ENCODE measurements around the gene SQSTM1. TPM values are rescaled to one million over a fixed set of nuclear protein-coding genes. Genes with fewer than 3 reads are reported as not detected.

Gene SQSTM1
- total RNA-seq, 1 experiment from 2014 or later = 105 TPM

DNA sequence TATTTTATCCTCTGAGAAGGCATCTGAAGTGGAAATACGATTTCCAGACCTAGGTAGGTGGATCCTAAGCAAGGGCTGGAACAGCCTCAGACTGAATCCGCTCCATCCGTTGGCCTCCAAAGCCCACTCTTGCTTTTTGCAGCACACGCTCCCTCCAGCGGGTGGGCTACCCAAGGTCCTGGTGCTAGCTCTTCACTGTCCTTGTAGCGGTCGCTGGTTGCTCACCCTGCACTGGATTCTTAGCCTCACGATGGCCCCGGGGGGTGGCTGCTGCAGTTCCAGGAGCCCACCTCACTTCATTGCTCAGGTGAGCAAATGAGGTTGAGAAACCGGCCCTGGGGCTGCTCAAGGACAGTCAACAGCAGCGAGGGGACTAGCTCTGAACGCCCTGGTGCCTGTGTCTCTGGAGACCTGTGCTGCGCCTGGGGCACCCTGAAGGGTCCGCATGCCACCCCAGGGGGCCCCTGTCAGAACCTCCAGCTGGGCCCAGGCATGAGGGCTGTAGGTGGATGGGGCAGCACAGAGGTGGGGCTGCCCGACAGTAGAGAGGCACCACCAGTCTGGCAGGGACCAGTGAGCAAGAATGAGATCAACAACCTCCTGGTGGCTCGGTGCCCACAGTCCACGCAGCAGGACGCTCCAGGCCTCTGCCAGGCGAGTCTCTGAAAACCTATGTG lies 18.4 kb upstream of the SQSTM1 start:
- Histone ChIP-seq H3K4me3 (ENCODE audit: low read depth, low read length, poor library complexity, severe bottlenecking) (no peak overlapping the region), H3K27ac (ENCODE audit: low read depth, low read length, poor library complexity, severe bottlenecking) (no peak overlapping the region), H3K9me3 (ENCODE audit: low read depth, low read length, poor library complexity, severe bottlenecking) (no peaks in the 10 kb centered on the region), H3K4me1 (ENCODE audit: insufficient read depth, low read length, poor library complexity, severe bottlenecking) (peaks cover 28% of the 10 kb centered on the region), H3K36me3 (ENCODE audit: insufficient read depth, low read length, poor library complexity, severe bottlenecking) (peaks cover 11% of the 10 kb centered on the region), H3K27me3 (replicated peaks; ENCODE audit: insufficient read depth, low read depth, low read length, poor library complexity) (no peaks in the 10 kb centered on the region)
- POLR2A ChIA-PET (ENCODE audit: low non-redundant PET) = no interaction called here
- TF ChIP-seq CTCF (conservative IDR thresholded peaks at IDR 0.05; ENCODE audit: low read depth, low read length) (no peak), EZH2 (IDR thresholded peaks at IDR 0.05; ENCODE audit: borderline replicate concordance, low read depth, low read length, poor library complexity, severe bottlenecking) (no peak)
- CTCF ChIA-PET = interaction anchor here (0.5 to 1.2 kb wide), 3 partner anchors 40 to 1350 kb away, joined by 3 to 5 read pairs (median 5); no protein-coding TSS in a partner anchor
- intact Hi-C loops (cut with micrococcal nuclease; ENCODE audit: unreplicated experiment) = loop anchor here (5.0 kb wide), 3 partner anchors 55 to 290 kb away; partner anchors contain the start of genes MRNIP and TBC1D9B
- BruUV-seq (replicated peaks) = no TSS peak
- no peak for DNase-seq (ENCODE audit: low spot score)

DNA sequence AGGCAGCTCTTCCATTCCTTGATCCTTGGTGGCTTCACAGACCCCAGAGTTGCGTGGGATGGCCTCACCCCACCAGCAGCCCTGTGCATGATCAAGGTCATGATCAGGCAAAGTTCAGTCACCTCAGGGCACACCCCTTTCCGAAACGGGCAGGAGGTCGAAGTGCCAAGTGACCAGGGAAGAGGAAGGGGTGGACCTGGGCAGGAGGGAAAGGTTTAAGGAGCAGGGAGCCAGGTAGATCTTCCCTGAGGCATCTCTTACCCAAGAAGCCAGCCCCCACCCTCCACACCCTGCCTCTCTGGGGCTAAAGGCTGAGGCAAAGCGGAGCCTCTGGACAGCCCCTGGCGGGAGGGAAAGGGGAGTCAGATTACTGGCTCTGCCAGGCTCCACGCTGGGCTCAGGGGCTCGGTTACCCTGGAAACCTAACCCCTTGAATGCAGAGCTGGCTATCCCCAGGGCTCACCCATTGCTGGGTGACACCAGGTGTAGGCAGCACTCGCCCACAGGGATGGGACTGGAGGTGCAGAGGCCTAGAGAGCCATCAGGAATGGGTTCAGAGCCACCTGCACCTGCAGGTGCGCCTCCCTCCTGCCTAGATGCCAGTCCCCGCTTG lies 17.6 kb upstream of the SQSTM1 start:
- Histone ChIP-seq H3K9me3 (ENCODE audit: low read depth, low read length, poor library complexity, severe bottlenecking) (no peaks in the 10 kb centered on the region), H3K27me3 (replicated peaks; ENCODE audit: insufficient read depth, low read depth, low read length, poor library complexity) (no peaks in the 10 kb centered on the region), H3K36me3 (ENCODE audit: insufficient read depth, low read length, poor library complexity, severe bottlenecking) (peaks cover 9% of the 10 kb centered on the region), H3K4me3 (ENCODE audit: low read depth, low read length, poor library complexity, severe bottlenecking) (no peak overlapping the region), H3K4me1 (ENCODE audit: insufficient read depth, low read length, poor library complexity, severe bottlenecking) (peaks cover 28% of the 10 kb centered on the region), H3K27ac (ENCODE audit: low read depth, low read length, poor library complexity, severe bottlenecking) (no peak overlapping the region)
- no TSS peak for BruUV-seq (replicated peaks)
- intact Hi-C loops (cut with micrococcal nuclease; ENCODE audit: unreplicated experiment) = loop anchor here (5.0 kb wide), 3 partner anchors 54 to 289 kb away; partner anchors contain the start of genes MRNIP and TBC1D9B
- DNase-seq (ENCODE audit: low spot score) = no peak
- ChIA-PET CTCF (no interaction called here), POLR2A (ENCODE audit: low non-redundant PET) (no interaction called here)
- TF ChIP-seq EZH2 (IDR thresholded peaks at IDR 0.05; ENCODE audit: borderline replicate concordance, low read depth, low read length, poor library complexity, severe bottlenecking) (no peak), CTCF (conservative IDR thresholded peaks at IDR 0.05; ENCODE audit: low read depth, low read length) (no peak)

DNA sequence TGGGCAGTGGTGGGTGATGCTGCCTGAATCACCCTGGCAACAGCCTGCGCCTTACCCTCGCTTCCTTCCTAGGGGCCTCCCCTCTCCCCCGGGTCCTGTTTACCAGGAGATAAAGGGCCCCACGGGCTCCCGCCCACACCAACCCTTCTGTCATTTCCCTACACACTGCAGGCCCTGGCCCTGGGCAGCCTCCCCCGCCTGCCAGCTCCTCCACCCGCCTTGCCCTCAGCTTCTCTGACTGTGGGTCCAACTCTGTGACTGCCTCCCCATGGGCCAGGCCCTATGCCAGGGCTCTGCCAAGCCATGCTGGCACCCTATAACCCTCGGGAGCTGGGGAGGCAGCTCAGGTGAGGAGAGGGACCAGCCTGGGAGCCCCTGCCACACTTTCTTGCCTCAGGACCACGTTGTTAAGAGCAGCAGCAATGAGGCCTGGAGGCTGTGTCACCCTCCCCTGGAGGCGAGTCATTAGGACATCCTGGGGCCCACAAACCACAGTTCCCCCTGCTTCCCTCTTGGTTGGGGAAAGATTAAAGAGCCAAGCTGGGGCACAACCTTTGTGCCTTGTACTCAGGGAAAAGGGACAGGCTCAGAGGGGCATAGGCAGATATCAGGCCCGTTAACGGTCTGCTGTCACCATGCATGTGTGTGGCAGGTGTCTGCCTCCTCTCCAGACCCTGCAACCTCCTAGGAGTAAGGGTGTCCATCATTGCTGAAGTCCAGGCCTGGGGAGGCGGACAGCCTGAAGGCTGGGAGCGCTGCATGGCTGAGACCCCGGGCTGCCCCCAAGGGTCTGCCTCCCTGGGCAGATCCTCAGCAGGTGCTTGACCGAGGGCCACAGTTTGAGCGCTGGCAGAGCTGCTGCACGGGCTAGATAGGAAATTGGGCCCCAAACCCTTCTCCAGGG lies 16.8 kb upstream of the SQSTM1 start:
- no peaks in the 10 kb centered on the region for H3K9me3 ChIP-seq (ENCODE audit: low read depth, low read length, poor library complexity, severe bottlenecking)
- intact Hi-C loops (cut with micrococcal nuclease; ENCODE audit: unreplicated experiment) = loop anchor here (5.0 kb wide), 3 partner anchors 53 to 288 kb away; partner anchors contain the start of genes MRNIP and TBC1D9B
- ChIA-PET POLR2A (ENCODE audit: low non-redundant PET) (no interaction called here), CTCF (no interaction called here)
- peaks cover 4% of the 10 kb centered on the region for H3K36me3 ChIP-seq (ENCODE audit: insufficient read depth, low read length, poor library complexity, severe bottlenecking)
- H3K27ac ChIP-seq (ENCODE audit: low read depth, low read length, poor library complexity, severe bottlenecking) = no peak overlapping the region
- TF ChIP-seq EZH2 (IDR thresholded peaks at IDR 0.05; ENCODE audit: borderline replicate concordance, low read depth, low read length, poor library complexity, severe bottlenecking) (no peak), CTCF (conservative IDR thresholded peaks at IDR 0.05; ENCODE audit: low read depth, low read length) (no peak)
- no peak for DNase-seq (ENCODE audit: low spot score)
- peaks cover 28% of the 10 kb centered on the region for H3K4me1 ChIP-seq (ENCODE audit: insufficient read depth, low read length, poor library complexity, severe bottlenecking)
- H3K27me3 ChIP-seq (replicated peaks; ENCODE audit: insufficient read depth, low read depth, low read length, poor library complexity) = no peaks in the 10 kb centered on the region
- no peak overlapping the region for H3K4me3 ChIP-seq (ENCODE audit: low read depth, low read length, poor library complexity, severe bottlenecking)
- no TSS peak for BruUV-seq (replicated peaks)

All from A673 (cell line).